Activated CD4-positive, alpha-beta T cell treated with anti-CD3 and anti-CD28 coated beads for 36 hours (primary cell): ENCODE data around the gene KRT222. TPM values are rescaled to one million over a fixed set of nuclear protein-coding genes. Genes with fewer than 3 reads are reported as not detected.

Source experiments
- ATAC-seq: fragments of 200-7000 bp; cut with Tn5 transposase; one replicate; pipeline ENCODE4 v1.10.0; 2021; ENCODE audit warnings: mild to moderate bottlenecking, moderate library complexity
- CTCF ChIA-PET: fragments of 350-600 bp; sonication (Branson Sonifier 250); formaldehyde crosslinking; loops from one replicate; lab custom pipeline; 2021; ENCODE audit warnings: antibody characterized with exemption; lab: Charles Lee
- POLR2A ChIA-PET: fragments of 350-600 bp; sonication (Branson Sonifier 250); formaldehyde crosslinking; loops from one replicate; lab custom pipeline; 2021; ENCODE audit warnings: antibody characterized with exemption, inconsistent platforms; lab: Charles Lee
- DNase-seq: peaks from one replicate; pipeline ENCODE4 v3.0.0-alpha.2; 2020
- H3K27ac Mint-ChIP-seq: one replicate; pipeline ENCODE4 v1.8.0; 2021; ENCODE audit warnings: mixed read lengths
- H3K27me3 Mint-ChIP-seq: one replicate; pipeline ENCODE4 v1.8.0; 2021; ENCODE audit warnings: mixed read lengths
- H3K36me3 Mint-ChIP-seq: one replicate; pipeline ENCODE4 v1.8.0; 2021; ENCODE audit warnings: low read depth, mixed read lengths
- H3K4me1 Mint-ChIP-seq: one replicate; pipeline ENCODE4 v1.8.0; 2021; ENCODE audit warnings: mixed read lengths
- H3K4me3 Mint-ChIP-seq: one replicate; pipeline ENCODE4 v1.8.0; 2021; ENCODE audit warnings: mild to moderate bottlenecking, moderate library complexity, mixed read lengths
- H3K9me3 Mint-ChIP-seq: one replicate; pipeline ENCODE4 v1.8.0; 2021; ENCODE audit warnings: low read depth, mixed read lengths
- intact Hi-C, 2 experiments: fragments of 100-400 bp; cut with DNase I in 1 of 2; cut with micrococcal nuclease in 1 of 2; formaldehyde crosslinking; loops; one replicate each; pipeline versions ENCODE4 v1.14.2 to v1.15.1; 2022 to 2024; cut with DNase I, micrococcal nuclease
- total RNA-seq, 2 experiments: library from RNA; stranded (reverse); gene quantifications; one replicate each; pipeline ENCODE4 v1.2.3, GENCODE V29; 2021

Gene KRT222
- not detected for total RNA-seq

- Mint-ChIP-seq H3K36me3 (no peaks in the 10 kb centered on the region), H3K9me3 (no peaks in the 10 kb centered on the region), H3K4me1 (peaks cover 9% of the 10 kb centered on the region), H3K4me3 (peak within 1 kb of the TSS; percentile 54), H3K27ac (no peak within 1 kb of the TSS), H3K27me3 (peaks cover 25% of the 10 kb centered on the region)
- no peak for DNase-seq
- POLR2A ChIA-PET: no interaction called here
- intact Hi-C loops: no loop called here
- CTCF ChIA-PET: interaction anchor here (0.7 to 1.5 kb wide), 2 partner anchors 9 to 447 kb away, joined by 3 read pairs; no protein-coding TSS in a partner anchor
- ATAC-seq: no peak
These were observed at the start of gene KRT222 for GRCh38 chr17:40664582-40665333. Gene KRT222 (minus strand): TSS chr17:40665177. CDS start chr17:40665099, 78 bp downstream.

- H3K4me1 Mint-ChIP-seq: peaks cover 2% of the 10 kb centered on the region
- intact Hi-C loops: no loop called here
- POLR2A ChIA-PET: no interaction called here
These were observed 49.5 kb upstream of the KRT222 start for GRCh38 chr17:40714473-40714872.

GRCh38 chr17:40707745-40708144 is 42.8 kb upstream of the KRT222 start:
- H3K9me3 Mint-ChIP-seq: no peaks in the 10 kb centered on the region
- H3K27ac Mint-ChIP-seq: no peak overlapping the region
- CTCF ChIA-PET: no interaction called here
- H3K4me1 Mint-ChIP-seq: peaks cover 2% of the 10 kb centered on the region
- H3K4me3 Mint-ChIP-seq: no peak overlapping the region
- peaks cover 16% of the 10 kb centered on the region for H3K27me3 Mint-ChIP-seq
- H3K36me3 Mint-ChIP-seq: no peaks in the 10 kb centered on the region
- intact Hi-C loops: no loop called here
- POLR2A ChIA-PET: no interaction called here
- ATAC-seq (no peak), DNase-seq (no peak)

More at GRCh38 chr17:40714473-40714872, 49.5 kb upstream of the KRT222 start:
- DNase-seq: no peak
- no peak overlapping the region for H3K4me3 Mint-ChIP-seq
- peak overlapping the region; percentile 31 for H3K27ac Mint-ChIP-seq
- H3K27me3 Mint-ChIP-seq: peaks cover 5% of the 10 kb centered on the region
- no peaks in the 10 kb centered on the region for H3K36me3 Mint-ChIP-seq
- CTCF ChIA-PET: no interaction called here
- no peak for ATAC-seq
- no peaks in the 10 kb centered on the region for H3K9me3 Mint-ChIP-seq

GRCh38 chr17:40705584-40705983 is 40.6 kb upstream of the KRT222 start:
- POLR2A ChIA-PET: no interaction called here
- no peak for ATAC-seq

GRCh38 chr17:40703652-40704051 is 38.7 kb upstream of the KRT222 start, which contains the start of gene KRT24:
Gene KRT24 (minus strand): TSS chr17:40703752. CDS start chr17:40703693, 59 bp downstream.
- H3K36me3 Mint-ChIP-seq: no peaks in the 10 kb centered on the region
- POLR2A ChIA-PET: no interaction called here
- ATAC-seq: no peak

More at GRCh38 chr17:40705584-40705983, 40.6 kb upstream of the KRT222 start:
- H3K27ac Mint-ChIP-seq: no peak overlapping the region
- no peaks in the 10 kb centered on the region for H3K9me3 Mint-ChIP-seq
- peaks cover 2% of the 10 kb centered on the region for H3K4me1 Mint-ChIP-seq
- intact Hi-C loops: no loop called here
- CTCF ChIA-PET: interaction anchor here (0.5 to 1.2 kb wide), 5 partner anchors 10 to 86 kb away, joined by 3 read pairs; no protein-coding TSS in a partner anchor
- no peak for DNase-seq
- no peaks in the 10 kb centered on the region for H3K36me3 Mint-ChIP-seq
- no peak overlapping the region for H3K4me3 Mint-ChIP-seq
- peaks cover 16% of the 10 kb centered on the region for H3K27me3 Mint-ChIP-seq

GRCh38 chr17:40702271-40702670 is 37.3 kb upstream of the KRT222 start:
- POLR2A ChIA-PET: no interaction called here
- Mint-ChIP-seq H3K27me3 (peaks cover 13% of the 10 kb centered on the region), H3K4me1 (no peaks in the 10 kb centered on the region), H3K27ac (no peak overlapping the region), H3K9me3 (no peaks in the 10 kb centered on the region), H3K4me3 (no peak overlapping the region), H3K36me3 (no peaks in the 10 kb centered on the region)
- ATAC-seq (no peak), DNase-seq (no peak)
- intact Hi-C loops: no loop called here
- CTCF ChIA-PET: interaction anchor here (0.5 kb wide), 1 partner anchor 946 kb away, joined by 3 read pairs; no protein-coding TSS in a partner anchor

More at GRCh38 chr17:40703652-40704051, 38.7 kb upstream of the KRT222 start, which contains the start of gene KRT24:
- CTCF ChIA-PET: interaction anchor here (1.0 kb wide), 1 partner anchor 16 kb away, joined by 5 read pairs; no protein-coding TSS in a partner anchor
- Mint-ChIP-seq H3K27me3 (peaks cover 16% of the 10 kb centered on the region), H3K4me1 (no peaks in the 10 kb centered on the region), H3K9me3 (no peaks in the 10 kb centered on the region), H3K27ac (no peak within 1 kb of the TSS), H3K4me3 (no peak within 1 kb of the TSS)
- no peak for DNase-seq
- intact Hi-C loops: no loop called here

- intact Hi-C loops: no loop called here
- CTCF ChIA-PET: interaction anchor here (0.6 to 0.7 kb wide), 2 partner anchors 82 to 488 kb away, joined by 3 to 4 read pairs; partner anchors contain the start of gene KRT27
- H3K9me3 Mint-ChIP-seq: no peaks in the 10 kb centered on the region
- ATAC-seq (no peak), DNase-seq (no peak)
- no peak overlapping the region for H3K27ac Mint-ChIP-seq
- no peaks in the 10 kb centered on the region for H3K36me3 Mint-ChIP-seq
- POLR2A ChIA-PET: no interaction called here
- H3K4me3 Mint-ChIP-seq: no peak overlapping the region
- H3K27me3 Mint-ChIP-seq: peaks cover 7% of the 10 kb centered on the region
- no peaks in the 10 kb centered on the region for H3K4me1 Mint-ChIP-seq
These were observed 34.9 kb upstream of the KRT222 start for GRCh38 chr17:40699853-40700252.

- Mint-ChIP-seq H3K27ac (no peak overlapping the region), H3K4me3 (no peak overlapping the region), H3K9me3 (no peaks in the 10 kb centered on the region), H3K36me3 (no peaks in the 10 kb centered on the region), H3K4me1 (no peaks in the 10 kb centered on the region), H3K27me3 (peaks cover 6% of the 10 kb centered on the region)
- CTCF ChIA-PET: interaction anchor here (0.6 kb wide), 2 partner anchors 31 to 113 kb away, joined by 3 to 4 read pairs; no protein-coding TSS in a partner anchor
- no peak for DNase-seq
- POLR2A ChIA-PET: no interaction called here
- no peak for ATAC-seq
- intact Hi-C loops: no loop called here
These were observed 34.4 kb upstream of the KRT222 start for GRCh38 chr17:40699371-40699770.

- intact Hi-C loops: no loop called here
- Mint-ChIP-seq H3K27me3 (peaks cover 7% of the 10 kb centered on the region), H3K27ac (no peak overlapping the region), H3K4me3 (no peak overlapping the region), H3K36me3 (no peaks in the 10 kb centered on the region), H3K9me3 (no peaks in the 10 kb centered on the region), H3K4me1 (no peaks in the 10 kb centered on the region)
- CTCF ChIA-PET: interaction anchor here (0.6 to 1.4 kb wide), 6 partner anchors 9 to 969 kb away, joined by 3 read pairs; no protein-coding TSS in a partner anchor
- POLR2A ChIA-PET: no interaction called here
- DNase-seq (no peak), ATAC-seq (no peak)
These were observed 32.3 kb upstream of the KRT222 start for GRCh38 chr17:40697297-40697696.

- Mint-ChIP-seq H3K27me3 (peaks cover 8% of the 10 kb centered on the region), H3K4me3 (no peak overlapping the region), H3K27ac (no peak overlapping the region), H3K9me3 (no peaks in the 10 kb centered on the region), H3K36me3 (no peaks in the 10 kb centered on the region), H3K4me1 (no peaks in the 10 kb centered on the region)
- POLR2A ChIA-PET: no interaction called here
- CTCF ChIA-PET: interaction anchor here (0.6 to 1.4 kb wide), 4 partner anchors 23 to 970 kb away, joined by 3 read pairs; no protein-coding TSS in a partner anchor
- DNase-seq (no peak), ATAC-seq (no peak)
- intact Hi-C loops: no loop called here
These were observed 31.7 kb upstream of the KRT222 start for GRCh38 chr17:40696651-40697072.

GRCh38 chr17:40695874-40696472 is 31.0 kb upstream of the KRT222 start:
- no peaks in the 10 kb centered on the region for H3K4me1 Mint-ChIP-seq
- no peak for ATAC-seq
- intact Hi-C loops: no loop called here

More at GRCh38 chr17:40695874-40696472, 31.0 kb upstream of the KRT222 start:
- no peak overlapping the region for H3K27ac Mint-ChIP-seq
- H3K9me3 Mint-ChIP-seq: no peaks in the 10 kb centered on the region
- H3K4me3 Mint-ChIP-seq: no peak overlapping the region
- POLR2A ChIA-PET: no interaction called here
- H3K27me3 Mint-ChIP-seq: peaks cover 8% of the 10 kb centered on the region
- H3K36me3 Mint-ChIP-seq: no peaks in the 10 kb centered on the region
- CTCF ChIA-PET: interaction anchor here (1.4 kb wide), 1 partner anchor 23 kb away, joined by 3 read pairs; no protein-coding TSS in a partner anchor
- no peak for DNase-seq
